ENCODE results near the gene NR3C2.
A peak's percentile ranks its signal among the peaks of the same experiment; 100 is the strongest.

The NR3C2 gene

DNA sequence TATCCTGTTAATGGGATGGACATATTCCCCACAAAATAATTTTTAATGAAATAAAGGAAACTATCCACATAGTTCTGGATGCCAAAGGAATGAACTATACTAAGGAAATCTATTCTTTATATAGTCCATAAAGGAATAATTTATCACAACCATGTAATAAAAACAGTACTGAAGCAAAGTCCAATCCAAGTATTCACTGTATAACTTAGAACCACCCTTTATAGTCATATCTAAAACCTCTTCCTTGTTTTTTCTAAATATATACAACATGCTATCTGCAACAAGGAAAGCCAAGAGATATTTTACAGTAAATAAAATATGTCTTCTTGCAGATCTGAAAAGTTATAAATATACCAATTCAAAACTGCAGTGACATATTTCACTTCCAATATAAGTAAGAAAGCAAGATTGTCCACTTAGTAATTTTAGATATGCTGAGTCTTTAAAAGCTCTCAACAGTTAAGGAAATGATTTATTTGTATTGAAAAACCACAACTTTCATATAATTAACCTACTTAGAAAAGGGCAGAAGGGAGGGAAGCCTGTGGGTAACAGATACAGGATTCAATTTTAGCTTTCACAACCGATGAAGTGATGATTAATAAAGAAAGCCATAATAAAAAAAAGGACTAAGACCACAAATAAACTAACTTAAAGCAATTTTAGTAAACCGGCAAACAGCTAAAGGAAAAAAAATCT is 8.0 kb downstream of the NR3C2 start:
- no peak for DNase-seq

DNA sequence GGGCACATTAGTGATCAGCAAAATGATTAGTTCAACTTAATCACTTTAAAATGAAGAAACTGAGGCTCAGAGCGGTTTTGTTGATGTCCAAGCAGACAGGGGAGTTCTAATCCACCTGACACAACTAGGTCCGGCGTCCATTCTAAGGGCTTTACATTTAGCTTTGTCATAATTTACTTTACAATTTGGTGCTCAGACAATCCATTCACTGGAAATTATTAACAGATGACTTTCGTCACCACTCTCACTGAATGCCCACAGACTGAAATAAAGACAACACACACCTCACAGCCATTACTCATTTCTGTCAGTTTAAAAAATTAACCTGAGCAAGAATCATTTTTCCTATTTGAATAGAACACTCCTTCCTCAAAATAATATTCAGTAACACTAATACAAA is 10.8 kb downstream of the NR3C2 start:
- no peak for DNase-seq

GRCh38 chr4:148430854-148431253 is 11.4 kb downstream of the NR3C2 start:
- no peak for DNase-seq

- no peak for DNase-seq
Measured at GRCh38 chr4:148429206-148429605, 13.0 kb downstream of the NR3C2 start.

DNA sequence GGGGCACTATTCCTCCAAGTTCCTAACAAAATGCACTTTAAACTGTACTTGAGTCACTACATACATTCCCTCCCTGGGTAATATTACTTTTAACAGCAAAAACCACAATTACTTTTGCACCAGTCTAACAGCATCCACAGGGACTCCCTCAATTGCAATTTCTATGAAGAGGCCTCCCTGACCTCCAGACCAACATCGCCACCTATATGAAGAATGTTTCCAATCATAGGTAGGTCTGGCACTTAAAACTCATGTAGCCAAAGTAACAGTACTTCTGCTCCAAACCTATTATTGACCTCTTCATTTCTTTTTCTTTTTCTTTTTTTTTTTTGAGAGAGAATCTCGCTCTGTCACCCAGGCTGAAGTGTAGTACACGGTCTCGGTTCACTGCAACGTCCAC is 15.6 kb downstream of the NR3C2 start:
- no peak for DNase-seq

DNA sequence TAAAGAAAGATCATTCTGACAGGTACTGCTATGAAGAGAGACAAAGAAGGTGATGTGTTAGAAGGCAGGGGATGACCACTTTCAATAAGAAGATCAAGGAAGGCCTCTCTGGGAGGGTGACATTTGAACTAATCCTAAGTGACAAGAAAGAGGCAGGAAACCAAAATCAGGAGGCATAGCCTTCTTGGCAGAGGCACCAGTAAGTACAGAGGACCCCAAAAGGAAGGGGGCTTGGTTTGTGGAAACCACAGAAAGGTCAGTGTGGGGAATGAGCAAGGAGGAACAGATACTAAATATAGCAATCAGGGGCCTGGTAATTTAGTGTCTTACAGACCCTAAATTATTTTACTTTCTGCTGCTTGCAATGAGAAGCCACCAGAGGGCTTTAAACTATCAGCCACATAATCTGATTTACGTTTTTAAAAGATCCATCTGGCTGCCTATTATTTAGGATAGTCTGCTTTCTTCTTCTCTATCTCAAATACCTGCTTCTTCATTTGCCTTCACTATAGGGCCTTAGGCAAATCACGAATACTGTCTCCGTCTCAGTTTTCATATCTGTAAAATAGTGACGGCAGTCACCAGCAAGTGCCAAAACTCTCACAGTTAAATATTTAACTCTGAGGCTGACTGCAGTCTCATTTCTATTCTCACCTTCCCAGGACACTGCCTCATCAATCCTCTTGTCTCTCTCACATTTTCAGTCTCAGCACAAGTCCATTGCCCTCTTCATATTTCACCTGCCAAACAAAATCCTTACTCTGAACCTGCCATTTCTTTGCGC is 16.7 kb downstream of the NR3C2 start:
- no peak for DNase-seq

DNA sequence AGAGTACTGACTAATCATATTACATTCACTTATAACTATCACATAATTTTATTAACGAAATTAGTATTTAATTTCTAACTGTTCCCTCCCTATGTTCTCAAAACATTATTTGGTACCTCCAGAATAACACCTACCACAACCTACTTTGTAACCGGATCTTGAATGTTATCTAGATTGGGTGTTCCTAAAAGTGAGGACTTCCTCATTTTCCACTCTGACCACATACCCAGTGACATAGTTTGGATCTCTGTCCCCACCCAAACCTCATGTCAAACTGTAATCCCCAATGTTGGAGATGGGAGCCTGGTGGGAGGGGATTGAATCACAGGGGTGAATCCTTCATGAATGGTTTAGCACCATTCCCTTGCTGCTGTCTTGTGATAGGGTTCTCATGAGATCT is 21.8 kb downstream of the NR3C2 start:
- DNase-seq, result no peak

DNA sequence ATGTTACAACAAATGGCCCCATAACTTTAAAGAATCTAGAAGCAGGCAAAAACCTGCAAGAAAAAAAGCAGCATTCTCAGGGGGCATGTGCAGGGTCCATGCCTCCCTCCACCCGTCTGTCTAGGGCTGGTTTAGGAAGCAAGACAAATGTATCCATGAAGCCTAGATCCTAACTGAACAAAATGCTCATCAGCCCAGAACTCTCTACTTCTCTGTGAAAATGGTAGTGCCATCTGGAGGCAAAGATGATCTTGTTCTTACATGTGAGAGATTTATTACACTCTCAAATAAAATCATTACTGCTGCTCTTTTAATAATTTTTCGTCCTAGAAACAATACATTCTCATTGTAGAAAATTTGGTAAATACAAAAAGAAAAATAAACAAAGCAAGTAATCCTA is 26.7 kb downstream of the NR3C2 start:
- DNase-seq, result no peak

DNA sequence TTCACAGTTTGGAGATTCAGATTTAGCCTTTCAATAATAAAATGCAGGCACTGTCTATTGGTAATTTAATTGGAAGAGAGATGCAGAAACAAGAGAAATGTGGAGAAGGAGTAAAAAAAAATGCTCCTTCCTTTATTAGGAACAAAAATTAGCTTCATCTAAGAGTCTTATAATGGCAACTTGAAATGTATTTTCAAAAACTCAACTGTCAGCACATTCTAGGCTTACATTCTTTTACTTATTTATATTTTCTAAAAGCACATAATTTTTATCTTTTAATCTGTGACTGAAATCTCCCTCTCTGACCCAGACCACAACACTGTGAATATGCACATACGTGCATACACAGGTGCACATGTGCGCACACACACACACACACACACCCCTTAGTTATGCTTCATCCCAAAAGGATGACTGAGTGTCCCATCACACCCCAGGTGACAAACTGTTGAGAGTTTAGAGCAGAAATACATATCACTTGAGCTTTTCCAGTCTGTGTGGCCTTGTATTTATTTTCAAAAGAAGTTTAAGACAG is 29.7 kb downstream of the NR3C2 start:
- DNase-seq, result no peak

DNA sequence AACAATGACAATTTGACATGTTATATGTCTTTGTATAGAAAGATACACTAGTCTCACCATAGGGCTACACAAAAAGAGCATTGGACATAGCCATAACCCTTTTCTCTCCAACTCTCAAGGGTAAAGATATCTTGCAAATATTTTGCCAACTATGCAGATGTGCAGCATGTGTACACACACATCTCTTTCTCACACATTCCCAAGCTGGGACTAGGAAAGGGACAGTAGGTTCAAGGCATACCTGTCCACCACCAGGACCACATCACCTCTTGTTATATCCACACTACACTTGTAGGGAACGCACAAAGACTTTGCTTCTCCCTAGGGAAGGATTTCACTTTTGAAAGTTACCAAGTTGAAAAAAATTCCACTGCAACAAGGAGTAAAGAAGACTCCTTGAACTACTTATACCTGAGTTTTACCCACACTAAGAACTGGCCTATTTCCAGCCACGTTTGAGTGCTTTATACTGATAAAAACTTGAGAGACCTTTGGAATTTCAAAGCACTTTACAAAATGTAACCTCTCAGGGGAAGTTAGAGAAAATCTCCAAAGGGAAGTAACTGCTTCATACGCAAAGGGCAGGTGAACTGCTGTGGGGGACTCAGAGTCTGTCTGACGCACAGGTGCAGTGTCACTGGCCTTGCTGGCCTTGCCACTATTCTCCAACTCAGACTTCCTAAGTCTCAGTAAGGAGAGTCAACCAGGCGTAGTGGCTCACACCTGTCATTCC is 36.9 kb downstream of the NR3C2 start:
- DNase-seq, result no peak

DNA sequence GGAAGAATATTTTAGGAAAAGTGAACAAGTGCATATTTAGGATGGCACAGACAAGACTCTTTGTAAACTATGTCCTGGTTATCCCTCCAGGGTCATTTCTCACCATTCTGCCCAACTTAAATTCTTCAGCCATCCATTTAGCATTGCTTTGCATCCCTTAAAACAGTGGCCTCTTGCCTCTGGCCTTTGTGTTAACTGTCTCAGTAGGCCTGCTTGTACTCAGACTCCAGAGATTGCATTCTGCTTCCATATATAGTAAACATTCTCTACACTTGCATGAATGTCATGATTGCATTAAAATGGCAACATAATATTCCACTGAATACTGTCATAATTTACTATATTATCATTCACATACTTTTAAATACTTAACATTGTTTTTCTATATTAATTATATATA is 43.2 kb downstream of the NR3C2 start:
- DNase-seq, result no peak

GRCh38 chr4:148397771-148398170 is 44.4 kb downstream of the NR3C2 start:
- no peak for DNase-seq

DNA sequence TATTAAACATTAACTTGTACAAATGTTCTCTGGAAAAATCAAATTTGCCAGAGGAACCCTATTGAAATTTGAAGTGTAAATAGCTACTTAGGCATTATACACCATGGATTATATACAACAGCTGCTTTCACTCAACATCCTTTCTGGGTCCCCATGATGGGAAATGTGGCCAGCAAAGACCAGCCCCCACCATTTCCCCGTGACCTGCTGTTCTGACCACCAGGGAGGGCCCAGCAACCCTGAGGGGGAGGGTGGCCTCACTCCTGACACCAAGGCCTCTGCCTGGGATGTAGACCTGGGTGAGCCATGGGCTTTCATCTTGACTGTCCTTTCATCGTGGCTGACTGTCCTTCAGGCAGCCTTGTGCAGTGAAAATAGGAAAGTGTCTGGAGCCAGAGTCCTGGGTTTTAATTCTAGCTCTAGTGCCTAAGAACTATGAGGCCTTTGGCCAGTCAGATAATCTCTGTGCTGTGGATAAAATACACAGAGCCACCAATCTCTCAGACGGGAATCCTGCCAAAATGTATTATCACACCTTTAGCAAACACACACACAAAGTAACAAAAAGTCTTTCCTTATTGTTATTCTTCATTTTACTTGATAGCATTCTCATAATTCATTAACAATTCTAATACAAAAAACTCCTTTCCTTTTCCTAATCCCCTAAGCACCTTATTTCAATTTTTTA is 45.1 kb downstream of the NR3C2 start:
- DNase-seq, result no peak

- no peak for DNase-seq
Measured at GRCh38 chr4:148395771-148396170, 46.4 kb downstream of the NR3C2 start.

DNA sequence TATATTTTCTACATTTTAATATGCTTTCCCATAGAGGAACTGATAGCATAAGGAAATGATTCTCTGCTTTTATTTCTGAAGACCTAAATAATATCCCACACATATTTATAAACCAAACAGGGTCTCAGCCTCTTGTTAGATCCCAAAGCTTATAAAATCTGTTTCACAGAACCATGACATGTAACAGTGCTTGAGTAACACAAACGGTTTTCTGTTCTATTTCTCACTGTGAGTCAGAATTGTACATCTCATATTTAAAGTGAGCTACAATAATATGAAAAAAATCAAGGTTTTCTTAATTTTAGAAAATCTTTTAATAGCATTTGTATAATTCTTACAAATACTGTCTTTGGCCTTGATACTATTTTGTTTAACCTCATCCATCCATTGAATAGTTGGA is 51.2 kb downstream of the NR3C2 start:
- DNase-seq, result no peak

DNA sequence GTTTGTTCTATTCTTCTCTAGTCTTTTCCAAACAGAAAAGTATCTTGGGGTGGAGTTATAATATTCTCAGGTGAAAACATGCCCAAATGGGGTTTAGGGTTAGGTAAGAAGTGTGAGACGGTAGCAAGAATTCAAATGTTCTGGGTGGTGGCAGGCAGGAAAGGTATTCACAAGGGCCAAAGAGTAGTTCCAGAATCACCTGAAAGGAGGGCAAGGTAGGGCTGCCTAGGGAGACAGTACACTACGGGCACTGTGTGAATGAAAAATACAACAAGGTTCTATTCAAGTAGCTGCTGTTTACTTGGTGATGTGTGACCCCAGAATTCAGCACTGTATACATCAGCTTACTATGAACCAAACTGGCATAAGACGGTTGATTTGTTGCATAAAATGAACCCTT is 51.9 kb downstream of the NR3C2 start:
- DNase-seq, result no peak

DNA sequence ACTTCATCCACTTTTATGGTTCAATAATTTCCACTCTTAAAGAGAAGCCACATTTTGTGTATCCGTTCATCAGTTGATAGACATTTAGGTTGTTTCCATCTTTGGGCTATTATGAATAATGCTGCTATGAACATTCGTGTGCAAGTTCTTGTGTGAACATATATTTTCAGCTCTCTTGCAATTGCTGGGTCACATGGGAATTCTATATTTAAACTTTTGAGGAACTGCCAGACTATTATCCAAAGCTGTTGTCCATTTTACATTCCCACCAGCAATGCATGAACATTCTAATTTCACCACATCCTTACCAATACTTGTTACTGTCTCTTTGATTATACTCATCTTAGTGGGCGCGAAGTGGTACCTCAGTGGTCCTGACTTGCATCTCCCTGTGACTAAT is 61.9 kb downstream of the NR3C2 start:
- DNase-seq, result no peak

GRCh38 chr4:148376151-148376550 is 66.1 kb downstream of the NR3C2 start:
- DNase-seq, result peak; percentile 14

- no peak for DNase-seq
Measured at GRCh38 chr4:148375584-148375983, 66.6 kb downstream of the NR3C2 start.

DNA sequence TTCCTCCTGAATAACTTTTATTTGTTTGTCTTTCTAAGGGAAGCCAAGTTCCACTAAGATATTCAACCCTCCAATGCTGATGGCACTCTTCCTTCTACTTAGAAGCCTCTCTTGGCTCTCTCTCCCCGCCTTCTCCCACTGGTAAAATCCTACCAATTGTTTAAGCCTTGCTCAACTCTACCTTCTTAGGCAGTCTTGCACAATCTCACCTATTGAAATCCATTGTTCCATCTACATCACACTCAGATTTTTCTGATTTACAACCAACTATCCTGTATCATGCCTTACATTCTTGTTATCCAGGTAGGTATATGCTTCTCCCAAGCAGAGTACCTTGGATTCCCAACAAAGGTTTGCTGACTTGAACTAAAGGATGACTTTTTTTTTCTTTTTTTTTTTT is 69.1 kb downstream of the NR3C2 start:
- DNase-seq, result no peak

DNA sequence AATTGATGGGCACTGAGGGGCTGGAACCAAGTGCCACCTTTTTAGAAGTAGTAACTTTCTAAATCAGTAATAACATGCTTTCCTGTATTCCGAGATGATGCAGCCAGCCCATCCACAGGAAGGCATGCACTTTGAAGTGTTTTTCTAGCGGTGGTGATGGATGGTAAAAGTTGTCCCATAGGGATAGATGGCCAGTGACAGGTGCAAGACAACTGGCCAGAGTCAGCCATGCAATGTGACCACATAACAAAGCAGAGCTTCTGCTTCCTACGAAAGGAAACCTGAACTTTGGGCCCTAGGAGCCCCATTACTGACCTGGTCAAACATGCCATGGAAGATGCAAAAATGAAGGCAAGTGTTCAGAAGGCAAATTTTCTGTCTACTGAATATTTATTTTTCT is 72.3 kb downstream of the NR3C2 start:
- no peak for DNase-seq

- no peak for DNase-seq
Measured at GRCh38 chr4:148367756-148368155, 74.5 kb downstream of the NR3C2 start.

GRCh38 chr4:148366251-148366650 is 76.0 kb downstream of the NR3C2 start:
- no peak for DNase-seq

All from effector CD4-positive, alpha-beta T cell (primary cell).